GM12891 (cell line): Measurements from ENCODE around the gene CTSE.

Experiments used
- POLR2A ChIP-seq: IDR thresholded peaks from 2 replicates; pipeline ENCODE4 v1.6.1; 2011; ENCODE audit warnings: low read depth, low read length, control low read depth
- POLR2AphosphoS5 ChIP-seq: IDR thresholded peaks from 2 replicates; pipeline ENCODE4 v1.6.1; 2011; ENCODE audit warnings: low read depth, low read length, control low read depth
- SPI1 ChIP-seq: IDR thresholded peaks from 2 replicates; pipeline ENCODE4 v1.6.1; 2011; ENCODE audit warnings: low read depth, low read length, control low read depth
- TAF1 ChIP-seq: IDR thresholded peaks from 2 replicates; pipeline ENCODE4 v1.6.1; 2011; ENCODE audit warnings: low read depth, low read length, control low read depth

DNA sequence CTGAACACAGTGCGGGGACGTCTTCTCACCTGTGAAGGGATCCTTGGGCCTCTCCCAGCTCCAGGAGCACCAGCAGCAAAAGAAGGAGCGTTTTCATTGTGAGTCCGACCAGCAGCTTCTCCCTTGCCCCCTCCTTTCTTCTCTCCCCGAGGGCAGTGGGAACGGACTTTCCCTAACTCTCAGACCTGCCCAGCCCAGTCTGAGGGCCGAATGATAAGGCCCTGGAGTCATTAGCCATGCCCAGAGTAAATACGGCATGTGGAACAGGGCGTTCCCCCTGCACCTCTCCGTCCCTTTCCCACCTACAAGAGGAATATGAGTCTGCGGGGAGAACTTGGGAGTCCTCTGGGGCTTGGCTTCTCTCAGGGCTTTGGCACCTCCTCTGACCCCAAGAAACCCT, at the start of gene CTSE:
- TF ChIP-seq POLR2A (no peak), POLR2AphosphoS5 (no peak), TAF1 (no peak), SPI1 (no peak)
